Measurements from ENCODE around the gene YIPF3. TPM values are rescaled to one million over a fixed set of nuclear protein-coding genes. Genes with fewer than 3 reads are reported as not detected.

Gene YIPF3
- total RNA-seq, 1 donor from 2014 or later: 133 TPM

- no peaks in the 10 kb centered on the region for H3K36me3 Mint-ChIP-seq (ENCODE audit: low read depth)
- H3K4me1 Mint-ChIP-seq (ENCODE audit: low read depth): peaks cover 41% of the 10 kb centered on the region
- H3K27ac Mint-ChIP-seq (ENCODE audit: unreplicated experiment): no peak overlapping the region
- H3K27me3 Mint-ChIP-seq (ENCODE audit: low read depth): no peaks in the 10 kb centered on the region
- TF ChIP-seq CTCF (IDR thresholded peaks at IDR 0.05): no peak
- no peaks in the 10 kb centered on the region for H3K9me3 Mint-ChIP-seq (ENCODE audit: low read depth)
- no peak for DNase-seq (ENCODE audit: low spot score)
- H3K4me3 Mint-ChIP-seq (ENCODE audit: unreplicated experiment): no peak overlapping the region
Observed at GRCh38 chr6:43490523-43490939, 26.2 kb downstream of the YIPF3 start.

- H3K4me1 Mint-ChIP-seq (ENCODE audit: low read depth): peaks cover 34% of the 10 kb centered on the region
- no peak overlapping the region for H3K27ac Mint-ChIP-seq (ENCODE audit: unreplicated experiment)
- DNase-seq (ENCODE audit: low spot score): no peak
- no peak overlapping the region for H3K4me3 Mint-ChIP-seq (ENCODE audit: unreplicated experiment)
- no peaks in the 10 kb centered on the region for H3K9me3 Mint-ChIP-seq (ENCODE audit: low read depth)
- no peak for TF ChIP-seq CTCF (IDR thresholded peaks at IDR 0.05)
- H3K27me3 Mint-ChIP-seq (ENCODE audit: low read depth): no peaks in the 10 kb centered on the region
- no peaks in the 10 kb centered on the region for H3K36me3 Mint-ChIP-seq (ENCODE audit: low read depth)
Observed at GRCh38 chr6:43489277-43490072, 27.3 kb downstream of the YIPF3 start.

GRCh38 chr6:43488667-43489276 lies 28.0 kb downstream of the YIPF3 start:
- no peak for DNase-seq (ENCODE audit: low spot score)
- no peak for TF ChIP-seq CTCF (IDR thresholded peaks at IDR 0.05)
- Mint-ChIP-seq H3K9me3 (ENCODE audit: low read depth) (no peaks in the 10 kb centered on the region), H3K36me3 (ENCODE audit: low read depth) (no peaks in the 10 kb centered on the region), H3K27me3 (ENCODE audit: low read depth) (no peaks in the 10 kb centered on the region), H3K27ac (ENCODE audit: unreplicated experiment) (no peak overlapping the region), H3K4me1 (ENCODE audit: low read depth) (peaks cover 34% of the 10 kb centered on the region), H3K4me3 (ENCODE audit: unreplicated experiment) (no peak overlapping the region)

- DNase-seq (ENCODE audit: low spot score): no peak
- TF ChIP-seq CTCF (IDR thresholded peaks at IDR 0.05): no peak
- Mint-ChIP-seq H3K4me3 (ENCODE audit: unreplicated experiment) (no peak overlapping the region), H3K9me3 (ENCODE audit: low read depth) (no peaks in the 10 kb centered on the region), H3K27ac (ENCODE audit: unreplicated experiment) (no peak overlapping the region), H3K27me3 (ENCODE audit: low read depth) (no peaks in the 10 kb centered on the region), H3K36me3 (ENCODE audit: low read depth) (no peaks in the 10 kb centered on the region), H3K4me1 (ENCODE audit: low read depth) (peaks cover 37% of the 10 kb centered on the region)
Observed at GRCh38 chr6:43481591-43482236, 35.0 kb downstream of the YIPF3 start.

- Mint-ChIP-seq H3K27me3 (ENCODE audit: low read depth) (no peaks in the 10 kb centered on the region), H3K27ac (ENCODE audit: unreplicated experiment) (no peak overlapping the region), H3K9me3 (ENCODE audit: low read depth) (no peaks in the 10 kb centered on the region), H3K4me3 (ENCODE audit: unreplicated experiment) (no peak overlapping the region), H3K36me3 (ENCODE audit: low read depth) (no peaks in the 10 kb centered on the region), H3K4me1 (ENCODE audit: low read depth) (peaks cover 39% of the 10 kb centered on the region)
- no peak for DNase-seq (ENCODE audit: low spot score)
- no peak for TF ChIP-seq CTCF (IDR thresholded peaks at IDR 0.05)
Observed at GRCh38 chr6:43481075-43481474, 35.7 kb downstream of the YIPF3 start.
